Measurements from ENCODE around the gene ARHGAP24. TPM values are rescaled to one million over a fixed set of nuclear protein-coding genes. Genes with fewer than 3 reads are reported as not detected.

Gene ARHGAP24
- total and polyA plus RNA-seq, 10 of the 15 experiments (the other 5 are each of a cell fraction or from before 2014, with no cell fraction given), result 0.10 to 4.2 (median 0.52) TPM

- H3K9ac ChIP-seq (ENCODE audit: control insufficient read depth, insufficient read depth, low read length), result no peak overlapping the region
- no peaks in the 10 kb centered on the region for H3K27me3 ChIP-seq (replicated peaks in 1 of 2; ENCODE audit: control insufficient read depth in 2 of 2, insufficient read depth in 2 of 2, low read length in 1 of 2)
- H2AFZ ChIP-seq (ENCODE audit: control insufficient read depth, low read depth, low read length), result no peak overlapping the region
- ChIA-PET RAD21 (ENCODE audit: unreplicated experiment) (no interaction called here), POLR2A (no interaction called here), SMC1A (ENCODE audit: uncharacterized antibody, unreplicated experiment) (interaction anchor here (0.8 kb wide), 1 partner anchor 213 kb away, joined by 3 read pairs; no protein-coding TSS in a partner anchor), CTCF (interaction anchor here (1.0 to 1.2 kb wide), 2 partner anchors 17 to 35 kb away, joined by 3 read pairs; no protein-coding TSS in a partner anchor)
- DNase-seq (ENCODE audit: low read depth, low spot score) (no peak), ATAC-seq (no peak), FAIRE-seq (no peak)
- no peaks in the 10 kb centered on the region for H3K4me1 ChIP-seq (ENCODE audit: control insufficient read depth, insufficient read depth, low read length)
- H3K79me2 ChIP-seq (ENCODE audit: control insufficient read depth, insufficient read depth, low read length), result no peaks in the 10 kb centered on the region
- H3K36me3 ChIP-seq (ENCODE audit: control insufficient read depth in 2 of 2, insufficient read depth in 2 of 2, low read length in 1 of 2), result no peaks in the 10 kb centered on the region
- H3K4me2 ChIP-seq (ENCODE audit: control insufficient read depth, insufficient read depth), result no peak overlapping the region
- 74% methylated on average over 3 of the region's 3 CpGs for WGBS (ENCODE audit: insufficient coverage, insufficient replicate concordance, low lambda C conversion rate, missing lambda C conversion rate)
- H3K9me3 ChIP-seq (replicated peaks; ENCODE audit: control insufficient read depth, insufficient read depth, low read length), result no peaks in the 10 kb centered on the region
- H4K20me1 ChIP-seq (ENCODE audit: control insufficient read depth, insufficient read depth), result no peaks in the 10 kb centered on the region
- in situ Hi-C loops (cut with MboI), result no loop called here
- H3K27ac ChIP-seq (ENCODE audit: control insufficient read depth, insufficient read depth), result no peak overlapping the region
- BruUV-seq (replicated peaks), result no TSS peak
- no peak overlapping the region for H3K4me3 ChIP-seq
- intact Hi-C loops (cut with micrococcal nuclease; ENCODE audit: unreplicated experiment), result no loop called here
- TF ChIP-seq NR2F1 (conservative IDR thresholded peaks at IDR 0.05) (no peak), ZBED1 (IDR thresholded peaks at IDR 0.05; ENCODE audit: borderline replicate concordance) (no peak), NKRF (conservative IDR thresholded peaks at IDR 0.05) (no peak), CHD1 (IDR thresholded peaks at IDR 0.05; ENCODE audit: low read depth, low read length) (no peak), EZH2 (IDR thresholded peaks at IDR 0.05; ENCODE audit: borderline replicate concordance, control insufficient read depth, low read depth, low read length) (no peak), MYB (IDR thresholded peaks at IDR 0.05; ENCODE audit: borderline replicate concordance, low read depth, low read length) (no peak), KLF5 (IDR thresholded peaks at IDR 0.05; ENCODE audit: partially characterized antibody) (no peak), YY1 (IDR thresholded peaks at IDR 0.05; ENCODE audit: low read depth, low read length) (no peak), ZSCAN29 (IDR thresholded peaks at IDR 0.05) (no peak)
Observed at GRCh38 chr4:85534120-85534519, 59.2 kb downstream of the ARHGAP24 start.
